ENCODE results near the gene GMDS.

The GMDS gene

GRCh38 chr6:2237001-2237400, 8.4 kb downstream of the GMDS start:
- no peak for DNase-seq

- no peak for DNase-seq
Measured at GRCh38 chr6:2235777-2236495, 9.5 kb downstream of the GMDS start.

- peak in 1 of 5 experiments; percentile 38 for DNase-seq
Measured at GRCh38 chr6:2232445-2232844, 13.0 kb downstream of the GMDS start.

- no peak for DNase-seq
Measured at GRCh38 chr6:2231438-2231837, 14.0 kb downstream of the GMDS start.

GRCh38 chr6:2230659-2231277, 14.6 kb downstream of the GMDS start:
- no peak for DNase-seq

GRCh38 chr6:2229742-2230141, 15.7 kb downstream of the GMDS start:
- DNase-seq, result no peak

GRCh38 chr6:2229039-2229438, 16.4 kb downstream of the GMDS start:
- no peak for DNase-seq

GRCh38 chr6:2228392-2228791, 17.0 kb downstream of the GMDS start:
- DNase-seq, result no peak

GRCh38 chr6:2226775-2227174, 18.6 kb downstream of the GMDS start:
- DNase-seq, result no peak

- no peak for DNase-seq
Measured at GRCh38 chr6:2225422-2226392, 19.7 kb downstream of the GMDS start.

GRCh38 chr6:2224847-2225382, 20.5 kb downstream of the GMDS start:
- no peak for DNase-seq

GRCh38 chr6:2222275-2222842, 23.0 kb downstream of the GMDS start:
- no peak for DNase-seq

GRCh38 chr6:2221726-2222274, 23.6 kb downstream of the GMDS start:
- DNase-seq, result peak in 1 of 5 experiments; percentile 44

GRCh38 chr6:2220154-2220553, 25.3 kb downstream of the GMDS start:
- DNase-seq, result no peak

GRCh38 chr6:2218866-2219265, 26.5 kb downstream of the GMDS start:
- DNase-seq, result no peak

GRCh38 chr6:2216794-2217383, 28.5 kb downstream of the GMDS start:
- no peak for DNase-seq

- DNase-seq, result no peak
Measured at GRCh38 chr6:2215342-2215741, 30.1 kb downstream of the GMDS start.

- DNase-seq, result no peak
Measured at GRCh38 chr6:2213086-2213485, 32.3 kb downstream of the GMDS start.

GRCh38 chr6:2209226-2209809, 36.1 kb downstream of the GMDS start:
- DNase-seq, result peak in 1 of 5 experiments; percentile 52

GRCh38 chr6:2208468-2208867, 36.9 kb downstream of the GMDS start:
- no peak for DNase-seq

- DNase-seq, result no peak
Measured at GRCh38 chr6:2205396-2205795, 40.0 kb downstream of the GMDS start.

- no peak for DNase-seq
Measured at GRCh38 chr6:2204272-2204671, 41.1 kb downstream of the GMDS start.

Data from T-helper 2 cell (primary cell).